Measurements from ENCODE around the gene AOPEP.

The AOPEP gene

GRCh38 chr9:94817291-94818177 is 91.0 kb downstream of the AOPEP start:
- DNase-seq, result no peak
- H3K27me3 ChIP-seq, result no peaks in the 10 kb centered on the region
- peak overlapping the region; percentile 55 to 69 for H3K27ac ChIP-seq
- intact Hi-C loops (cut with DNase I; ENCODE audit: low total_unique reads), result no loop called here
- no peaks in the 10 kb centered on the region for H3K9me3 ChIP-seq
- peaks cover 0 to 46% (median 27%) of the 10 kb centered on the region in 4 donors for H3K4me1 ChIP-seq
- no peaks in the 10 kb centered on the region for H3K36me3 ChIP-seq
- no peak for TF ChIP-seq CTCF (IDR thresholded peaks at IDR 0.05)
- H3K4me3 ChIP-seq, result no peak overlapping the region

GRCh38 chr9:94818178-94818541 is 91.7 kb downstream of the AOPEP start:
- peaks cover 0 to 45% (median 23%) of the 10 kb centered on the region in 4 donors for H3K4me1 ChIP-seq
- H3K36me3 ChIP-seq, result no peaks in the 10 kb centered on the region
- intact Hi-C loops (cut with DNase I; ENCODE audit: low total_unique reads), result no loop called here
- H3K27me3 ChIP-seq, result no peaks in the 10 kb centered on the region
- H3K27ac ChIP-seq, result peak overlapping the region; percentile 55 to 69
- no peak overlapping the region for H3K4me3 ChIP-seq
- no peaks in the 10 kb centered on the region for H3K9me3 ChIP-seq
- DNase-seq, result no peak
- TF ChIP-seq CTCF (IDR thresholded peaks at IDR 0.05), result no peak

GRCh38 chr9:94819161-94819687 is 92.7 kb downstream of the AOPEP start:
- Histone ChIP-seq H3K9me3 (no peaks in the 10 kb centered on the region), H3K27me3 (no peaks in the 10 kb centered on the region), H3K36me3 (no peaks in the 10 kb centered on the region), H3K4me1 (peaks cover 0 to 46% (median 21%) of the 10 kb centered on the region in 4 donors), H3K4me3 (no peak overlapping the region), H3K27ac (peak overlapping the region; percentile 55 to 69)
- DNase-seq, result no peak
- intact Hi-C loops (cut with DNase I; ENCODE audit: low total_unique reads), result no loop called here
- TF ChIP-seq CTCF (IDR thresholded peaks at IDR 0.05), result no peak

GRCh38 chr9:94821098-94821887 is 94.8 kb downstream of the AOPEP start:
- Histone ChIP-seq H3K4me3 (no peak overlapping the region), H3K27me3 (no peaks in the 10 kb centered on the region), H3K36me3 (no peaks in the 10 kb centered on the region), H3K9me3 (no peaks in the 10 kb centered on the region), H3K27ac (peak overlapping the region; percentile 64 to 76), H3K4me1 (peaks cover 0 to 67% (median 34%) of the 10 kb centered on the region in 4 donors)
- TF ChIP-seq CTCF (IDR thresholded peaks at IDR 0.05), result no peak
- no peak for DNase-seq
- intact Hi-C loops (cut with DNase I; ENCODE audit: low total_unique reads), result no loop called here

- H3K27me3 ChIP-seq, result no peaks in the 10 kb centered on the region
- H3K27ac ChIP-seq, result peak overlapping the region; percentile 64 to 76
- H3K9me3 ChIP-seq, result no peaks in the 10 kb centered on the region
- no peak for TF ChIP-seq CTCF (IDR thresholded peaks at IDR 0.05)
- no peak for DNase-seq
- H3K4me1 ChIP-seq, result peaks cover 0 to 74% (median 40%) of the 10 kb centered on the region in 4 donors
- no peaks in the 10 kb centered on the region for H3K36me3 ChIP-seq
- H3K4me3 ChIP-seq, result no peak overlapping the region
- intact Hi-C loops (cut with DNase I; ENCODE audit: low total_unique reads), result no loop called here
These were observed 95.8 kb downstream of the AOPEP start for GRCh38 chr9:94822273-94822672.

Measured in tibial artery (tissue), 4 donors.